GM06990 (cell line): ENCODE data around the gene TADA2B.
A peak's percentile ranks its signal among the peaks of the same experiment; 100 is the strongest.

Experiments used
- DNase-seq: peaks from one replicate; pipeline ENCODE4 v3.0.0-alpha.2; 2011; ENCODE audit not compliant: insufficient read length; ENCODE audit errors: extremely low read depth
- H3K27me3 ChIP-seq: replicated peaks from 2 replicates; pipeline ENCODE4 v1.6.0; 2011; ENCODE audit warnings: low read length; ENCODE audit not compliant: control insufficient read depth, insufficient read depth
- H3K36me3 ChIP-seq: 2 replicates; pipeline ENCODE4 v1.5.1; 2011; ENCODE audit warnings: low read length; ENCODE audit not compliant: control insufficient read depth, insufficient read depth
- H3K4me3 ChIP-seq: replicated peaks from 2 replicates; pipeline ENCODE4 v1.5.1; 2011; ENCODE audit warnings: low read depth, mild to moderate bottlenecking, control low read depth, low read length
- CTCF ChIP-seq: IDR thresholded peaks from 2 replicates; pipeline ENCODE4 v1.5.1; 2011; ENCODE audit warnings: low read length, control low read depth, mild to moderate bottlenecking, inconsistent platforms; ENCODE audit not compliant: insufficient read depth, poor library complexity, severe bottlenecking

The TADA2B gene

DNA sequence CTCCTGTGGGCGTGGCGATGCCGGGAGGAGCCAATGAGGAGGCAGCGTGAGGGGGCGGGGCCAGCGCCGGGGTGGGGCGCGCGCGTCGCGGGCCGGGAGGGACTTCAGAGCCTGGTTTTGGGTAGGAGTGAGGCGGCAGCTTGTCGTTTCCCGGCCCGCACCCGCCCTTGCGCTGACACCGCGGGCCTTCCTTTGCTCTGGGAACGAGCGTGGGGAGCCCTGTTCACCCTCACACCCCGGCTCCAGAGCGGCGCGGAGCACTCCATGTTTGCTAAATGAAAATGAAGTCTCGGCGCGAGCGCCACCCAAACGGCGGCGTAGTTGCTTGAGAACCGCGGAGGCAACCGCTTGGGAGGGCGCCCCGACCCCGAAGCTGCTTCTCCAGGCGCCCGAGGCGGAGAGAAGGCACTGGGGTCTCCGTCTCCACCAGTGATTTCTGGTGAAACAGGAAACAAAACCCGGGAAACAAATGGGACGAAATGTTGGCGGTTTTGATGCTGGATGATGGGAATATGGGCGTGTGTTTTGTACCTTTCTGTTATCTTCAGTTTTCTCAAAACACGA, 25.2 kb downstream of the TADA2B start:
- TF ChIP-seq CTCF, result peak; percentile 20
- Histone ChIP-seq H3K4me3 (peak overlapping the region; percentile 77), H3K36me3 (peaks cover 7% of the 10 kb centered on the region), H3K27me3 (no peaks in the 10 kb centered on the region)
- no peak for DNase-seq

- H3K36me3 ChIP-seq, result peaks cover 4% of the 10 kb centered on the region
- no peak for DNase-seq
These were observed 25.7 kb downstream of the TADA2B start for GRCh38 chr4:7068883-7069282.

DNA sequence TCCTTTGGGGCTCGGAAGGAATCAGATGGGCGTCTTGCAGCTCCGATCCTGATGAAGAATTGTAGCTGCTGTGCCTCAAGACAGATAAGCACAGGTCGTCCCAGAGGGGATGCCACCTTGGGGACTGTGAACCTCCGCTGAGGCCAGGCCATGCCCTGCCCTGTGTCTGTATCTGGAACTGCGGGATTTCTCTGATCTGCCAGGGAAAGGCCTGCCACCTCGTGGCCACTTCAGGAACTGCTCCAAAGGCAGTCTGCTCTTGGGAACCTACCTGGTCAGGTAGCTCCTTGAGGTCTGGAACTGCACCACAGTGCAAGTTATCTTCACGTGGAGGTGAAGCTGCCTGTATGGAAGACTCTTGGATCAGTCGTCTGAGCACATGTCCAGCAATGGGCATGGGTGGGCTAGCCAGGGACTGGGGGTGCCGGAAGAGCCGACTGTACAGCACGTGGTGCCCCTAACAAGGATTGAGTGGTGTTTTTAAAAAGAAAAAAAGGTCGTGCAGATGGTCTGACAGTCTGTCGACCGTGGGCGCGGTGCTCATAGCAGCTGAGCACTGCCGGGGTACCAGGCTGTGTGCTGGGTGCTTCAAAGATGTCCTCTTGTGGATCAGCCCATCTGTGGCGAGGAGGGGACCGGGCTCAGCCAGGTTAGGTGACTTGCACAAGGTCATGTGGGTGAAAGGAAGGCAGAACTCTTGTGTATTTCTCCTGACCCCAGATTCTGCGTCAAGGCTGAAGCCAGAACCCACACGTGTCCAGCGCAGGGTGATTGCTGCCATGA, 27.7 kb downstream of the TADA2B start:
- Histone ChIP-seq H3K27me3 (no peaks in the 10 kb centered on the region), H3K4me3 (no peak overlapping the region), H3K36me3 (no peaks in the 10 kb centered on the region)
- TF ChIP-seq CTCF, result peak; percentile 93
- peak; percentile 68 for DNase-seq

More at GRCh38 chr4:7068883-7069282, 25.7 kb downstream of the TADA2B start:
- Histone ChIP-seq H3K4me3 (peak overlapping the region; percentile 77), H3K27me3 (no peaks in the 10 kb centered on the region)
- no peak for TF ChIP-seq CTCF

DNA sequence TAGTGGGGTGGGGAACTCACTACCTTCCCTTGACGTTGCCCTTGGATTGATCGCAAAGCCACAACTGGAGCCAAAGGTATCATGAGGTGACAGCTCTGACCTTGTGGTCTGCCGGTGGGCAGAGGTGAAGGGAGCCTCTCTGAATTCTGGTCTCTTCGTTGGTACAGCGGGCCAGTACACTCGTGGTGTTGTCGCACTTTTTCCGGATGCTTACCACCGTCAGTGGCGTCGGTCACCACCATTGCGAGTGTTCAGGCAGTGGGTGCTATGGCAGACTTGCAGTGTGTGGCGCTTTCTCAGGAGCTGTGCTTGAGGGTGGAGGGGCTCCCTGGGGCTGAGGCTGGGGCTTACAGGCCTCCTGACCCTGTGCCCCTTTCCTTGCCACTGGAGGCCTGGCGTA, 29.9 kb downstream of the TADA2B start:
- no peak for DNase-seq
- no peak for TF ChIP-seq CTCF
- Histone ChIP-seq H3K27me3 (no peaks in the 10 kb centered on the region; the same call in 1 of the 2 replicates), H3K4me3 (no peak overlapping the region), H3K36me3 (no peaks in the 10 kb centered on the region)

- TF ChIP-seq CTCF, result no peak
- no peaks in the 10 kb centered on the region for H3K36me3 ChIP-seq
- no peak for DNase-seq
- no peak overlapping the region for H3K4me3 ChIP-seq
- no peaks in the 10 kb centered on the region; the same call in 1 of the 2 replicates for H3K27me3 ChIP-seq
These were observed 30.6 kb downstream of the TADA2B start for GRCh38 chr4:7073526-7074390.
